Measurements from ENCODE around the gene SSH2. TPM values are rescaled to one million over a fixed set of nuclear protein-coding genes. Genes with fewer than 3 reads are reported as not detected.

The SSH2 gene
- total and polyA plus RNA-seq, 9 of the 15 experiments (the other 6 are each of a cell fraction or from before 2014, with no cell fraction given) = 3.9 to 16.1 (median 10.2) TPM

DNA sequence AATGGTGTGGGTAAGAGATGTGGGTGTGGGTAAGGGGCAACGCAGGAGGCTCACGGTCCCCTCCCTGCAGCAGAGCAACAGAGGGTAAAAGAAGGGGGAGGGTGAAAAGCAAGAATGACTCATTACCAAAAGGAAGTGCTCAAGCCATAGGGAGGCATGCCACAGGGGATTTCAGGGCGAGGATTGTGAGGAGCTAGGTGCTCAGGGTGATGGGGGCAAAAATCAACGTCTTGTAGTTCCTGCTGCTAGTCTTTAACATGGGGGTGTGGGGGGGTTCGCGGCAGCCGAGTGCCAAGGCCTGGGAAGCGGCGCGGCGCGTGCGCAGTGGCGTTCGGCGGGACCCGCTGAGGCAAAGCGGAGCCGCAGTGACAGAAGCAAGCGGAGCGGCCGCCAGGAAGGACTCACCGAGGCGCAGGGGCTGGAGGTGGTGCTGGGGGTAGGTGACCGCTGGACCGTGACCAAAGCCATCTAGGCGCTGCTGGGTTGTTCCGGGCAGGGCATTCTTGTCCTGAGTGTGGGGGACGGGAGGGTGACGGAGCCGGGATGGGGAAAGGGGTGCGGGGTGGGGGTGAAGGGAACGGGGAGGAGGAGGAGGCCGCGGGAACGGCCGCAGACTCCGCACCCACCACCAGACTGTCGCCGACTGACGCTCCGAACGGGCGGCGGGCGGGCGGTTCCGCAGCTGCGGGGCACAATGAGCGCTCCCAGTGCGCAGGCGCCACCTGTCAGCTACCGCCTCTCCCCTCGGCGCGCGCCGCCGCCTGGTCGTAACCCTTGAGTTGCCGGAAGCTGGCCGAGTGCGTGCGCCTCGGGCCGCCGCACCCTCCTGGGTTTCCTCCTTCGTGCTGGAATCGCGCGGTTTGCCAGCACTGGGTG lies at the start of gene SSH2 (continued):
- TF ChIP-seq SLC30A9 (CRISPR knock-in tag; IDR thresholded peaks at IDR 0.05) (no peak), ZHX1 (conservative IDR thresholded peaks at IDR 0.05; ENCODE audit: low read length) (no peak), ZNF696 (CRISPR knock-in tag; conservative IDR thresholded peaks at IDR 0.05) (no peak), ARID1B (IDR thresholded peaks at IDR 0.05) (peak; percentile 76), CUX1 (CRISPR knock-in tag; IDR thresholded peaks at IDR 0.05) (no peak), PHF20 (IDR thresholded peaks at IDR 0.05; ENCODE audit: partially characterized antibody) (peak; percentile 65), EGR1 (conservative IDR thresholded peaks at IDR 0.05) (no peak)
- TF ChIP-seq, protein P1, sequence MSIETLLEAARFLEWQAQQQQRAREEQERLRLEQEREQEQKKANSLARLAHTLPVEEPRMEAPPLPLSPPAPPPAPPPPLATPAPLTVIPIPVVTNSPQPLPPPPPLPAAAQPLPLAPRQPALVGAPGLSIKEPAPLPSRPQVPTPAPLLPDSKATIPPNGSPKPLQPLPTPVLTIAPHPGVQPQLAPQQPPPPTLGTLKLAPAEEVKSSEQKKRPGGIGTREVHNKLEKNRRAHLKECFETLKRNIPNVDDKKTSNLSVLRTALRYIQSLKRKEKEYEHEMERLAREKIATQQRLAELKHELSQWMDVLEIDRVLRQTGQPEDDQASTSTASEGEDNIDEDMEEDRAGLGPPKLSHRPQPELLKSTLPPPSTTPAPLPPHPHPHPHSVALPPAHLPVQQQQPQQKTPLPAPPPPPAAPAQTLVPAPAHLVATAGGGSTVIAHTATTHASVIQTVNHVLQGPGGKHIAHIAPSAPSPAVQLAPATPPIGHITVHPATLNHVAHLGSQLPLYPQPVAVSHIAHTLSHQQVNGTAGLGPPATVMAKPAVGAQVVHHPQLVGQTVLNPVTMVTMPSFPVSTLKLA (conservative IDR thresholded peaks at IDR 0.05) = peak; percentile 74 to 83
- TF ChIP-seq, protein P2, sequence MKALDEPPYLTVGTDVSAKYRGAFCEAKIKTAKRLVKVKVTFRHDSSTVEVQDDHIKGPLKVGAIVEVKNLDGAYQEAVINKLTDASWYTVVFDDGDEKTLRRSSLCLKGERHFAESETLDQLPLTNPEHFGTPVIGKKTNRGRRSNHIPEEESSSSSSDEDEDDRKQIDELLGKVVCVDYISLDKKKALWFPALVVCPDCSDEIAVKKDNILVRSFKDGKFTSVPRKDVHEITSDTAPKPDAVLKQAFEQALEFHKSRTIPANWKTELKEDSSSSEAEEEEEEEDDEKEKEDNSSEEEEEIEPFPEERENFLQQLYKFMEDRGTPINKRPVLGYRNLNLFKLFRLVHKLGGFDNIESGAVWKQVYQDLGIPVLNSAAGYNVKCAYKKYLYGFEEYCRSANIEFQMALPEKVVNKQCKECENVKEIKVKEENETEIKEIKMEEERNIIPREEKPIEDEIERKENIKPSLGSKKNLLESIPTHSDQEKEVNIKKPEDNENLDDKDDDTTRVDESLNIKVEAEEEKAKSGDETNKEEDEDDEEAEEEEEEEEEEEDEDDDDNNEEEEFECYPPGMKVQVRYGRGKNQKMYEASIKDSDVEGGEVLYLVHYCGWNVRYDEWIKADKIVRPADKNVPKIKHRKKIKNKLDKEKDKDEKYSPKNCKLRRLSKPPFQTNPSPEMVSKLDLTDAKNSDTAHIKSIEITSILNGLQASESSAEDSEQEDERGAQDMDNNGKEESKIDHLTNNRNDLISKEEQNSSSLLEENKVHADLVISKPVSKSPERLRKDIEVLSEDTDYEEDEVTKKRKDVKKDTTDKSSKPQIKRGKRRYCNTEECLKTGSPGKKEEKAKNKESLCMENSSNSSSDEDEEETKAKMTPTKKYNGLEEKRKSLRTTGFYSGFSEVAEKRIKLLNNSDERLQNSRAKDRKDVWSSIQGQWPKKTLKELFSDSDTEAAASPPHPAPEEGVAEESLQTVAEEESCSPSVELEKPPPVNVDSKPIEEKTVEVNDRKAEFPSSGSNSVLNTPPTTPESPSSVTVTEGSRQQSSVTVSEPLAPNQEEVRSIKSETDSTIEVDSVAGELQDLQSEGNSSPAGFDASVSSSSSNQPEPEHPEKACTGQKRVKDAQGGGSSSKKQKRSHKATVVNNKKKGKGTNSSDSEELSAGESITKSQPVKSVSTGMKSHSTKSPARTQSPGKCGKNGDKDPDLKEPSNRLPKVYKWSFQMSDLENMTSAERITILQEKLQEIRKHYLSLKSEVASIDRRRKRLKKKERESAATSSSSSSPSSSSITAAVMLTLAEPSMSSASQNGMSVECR (CRISPR knock-in tag; IDR thresholded peaks at IDR 0.05) = no peak; the same call in 1 of the 2 replicates
